ENCODE data around the gene PKNOX1.
"Not testable (repeated sequence)": the region's sequence is repeated elsewhere in the genome, so short reads cannot be mapped to it uniquely, and the experiment has no call there.

PKNOX1 gene

DNA sequence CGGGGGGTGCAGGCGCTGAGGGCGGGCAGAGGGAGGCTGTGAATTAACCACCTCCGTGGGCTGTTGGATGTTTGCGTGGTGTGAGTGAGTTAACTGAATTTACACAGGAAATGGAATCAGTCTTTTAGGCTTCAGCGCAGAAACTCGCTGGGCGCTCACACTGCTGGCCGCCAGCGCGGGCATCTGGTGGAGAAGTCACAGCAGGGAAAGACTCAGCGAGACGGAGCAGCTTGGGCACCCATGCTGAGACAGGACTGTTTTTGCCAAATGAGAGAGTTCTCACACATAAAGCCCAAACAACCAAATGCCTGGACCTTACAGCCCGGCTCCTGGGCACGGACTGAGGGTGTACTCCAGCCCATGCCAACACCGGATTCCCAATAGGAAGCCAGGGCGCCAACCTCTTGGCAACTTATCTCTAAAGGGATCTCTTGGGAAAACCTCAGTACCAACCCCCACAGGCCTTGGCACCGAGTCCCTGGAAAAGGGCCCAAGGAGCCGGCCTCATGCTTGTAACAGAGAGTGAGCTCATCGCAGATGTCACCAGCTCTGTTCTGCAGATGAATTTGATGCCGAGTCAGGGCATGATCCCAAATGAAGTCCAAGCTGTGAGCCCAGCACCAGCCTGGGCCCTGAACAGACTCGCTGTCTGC, 90.0 kb downstream of the PKNOX1 start:
- not testable (repeated sequence) for DNase-seq

GRCh38 chr21:43065991-43066390, 91.6 kb downstream of the PKNOX1 start:
- DNase-seq = not testable (repeated sequence)

DNA sequence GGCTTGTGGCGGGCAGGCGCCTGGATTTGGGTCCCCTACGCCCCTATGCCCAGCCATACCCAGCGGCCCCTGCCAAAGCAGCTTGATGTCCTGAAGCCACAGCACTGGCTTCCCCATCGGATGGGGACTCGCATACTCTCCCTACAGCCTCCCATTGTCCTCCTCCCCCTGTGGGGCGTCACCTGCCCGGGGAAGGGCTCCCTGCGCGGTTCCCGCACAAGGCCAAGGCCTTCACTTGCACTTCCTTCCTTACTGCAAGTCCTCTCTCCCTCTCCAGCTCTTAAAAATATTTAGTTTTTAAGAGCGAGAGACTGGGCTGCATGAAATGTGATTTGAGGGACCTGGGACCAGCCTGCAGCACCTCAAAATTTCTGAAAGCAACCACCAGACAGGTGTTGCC, 92.3 kb downstream of the PKNOX1 start:
- not testable (repeated sequence) for DNase-seq

DNA sequence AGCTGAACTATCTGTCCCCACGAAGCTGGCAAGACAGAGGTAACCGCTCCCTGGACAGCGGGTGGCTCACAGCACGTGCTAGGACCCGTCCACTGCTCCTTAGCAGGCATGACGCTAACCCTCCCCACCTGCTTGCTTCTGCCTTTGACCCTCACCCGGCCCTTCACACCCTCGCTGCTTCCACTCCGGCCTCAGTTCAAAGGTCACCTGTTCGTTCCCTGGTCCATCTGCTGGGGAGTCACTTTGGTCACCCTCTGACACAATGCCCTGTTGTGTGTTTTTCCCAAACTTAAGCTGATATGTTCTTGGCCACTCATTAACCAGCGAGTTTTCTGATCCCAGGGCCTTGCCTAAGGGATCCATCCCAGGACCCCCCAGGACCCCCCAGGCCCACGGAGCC, 93.7 kb downstream of the PKNOX1 start:
- not testable (repeated sequence) for DNase-seq

- DNase-seq = not testable (repeated sequence)
These were observed 95.3 kb downstream of the PKNOX1 start for GRCh38 chr21:43069682-43070081.

- DNase-seq = not testable (repeated sequence)
These were observed 98.4 kb downstream of the PKNOX1 start for GRCh38 chr21:43072742-43073141.

DNA sequence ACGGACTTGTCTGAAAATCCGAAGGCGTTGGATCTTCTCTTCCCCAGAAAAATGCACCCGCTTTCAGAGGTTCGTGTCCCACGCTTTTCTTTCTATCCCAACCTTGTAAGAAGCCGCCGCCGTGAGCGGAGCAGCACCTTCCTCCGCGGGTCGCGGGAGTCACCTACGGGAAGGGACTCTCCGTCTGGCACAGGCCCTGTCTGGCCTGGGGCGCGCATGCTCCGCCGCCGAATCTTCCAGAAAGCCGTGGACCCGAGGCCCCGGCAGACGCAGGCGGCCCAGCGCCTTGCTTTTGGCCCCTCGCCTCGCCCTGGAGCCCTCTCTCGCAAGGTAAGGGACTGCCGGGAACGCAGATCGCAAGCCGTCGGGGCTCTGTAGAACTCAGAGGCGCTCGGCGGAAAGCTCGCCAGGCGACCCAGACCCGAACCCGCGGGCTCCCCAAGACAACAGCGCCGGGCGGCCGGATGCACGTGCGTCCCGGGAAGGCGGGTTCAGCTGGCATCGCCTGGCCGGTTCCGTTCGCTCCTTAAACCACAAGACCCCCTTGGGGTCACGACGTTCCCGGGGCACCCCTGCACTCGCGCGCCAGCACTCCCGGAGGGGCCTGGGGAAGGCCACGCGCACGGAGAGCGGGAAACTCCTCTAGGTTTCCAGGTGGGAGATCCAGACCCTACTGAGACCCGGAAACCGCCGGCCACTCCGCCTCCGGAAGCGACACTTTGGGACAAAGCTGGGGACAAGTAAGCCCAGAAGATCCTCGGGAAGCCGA, 100.2 kb downstream of the PKNOX1 start:
- DNase-seq = not testable (repeated sequence)

DNA sequence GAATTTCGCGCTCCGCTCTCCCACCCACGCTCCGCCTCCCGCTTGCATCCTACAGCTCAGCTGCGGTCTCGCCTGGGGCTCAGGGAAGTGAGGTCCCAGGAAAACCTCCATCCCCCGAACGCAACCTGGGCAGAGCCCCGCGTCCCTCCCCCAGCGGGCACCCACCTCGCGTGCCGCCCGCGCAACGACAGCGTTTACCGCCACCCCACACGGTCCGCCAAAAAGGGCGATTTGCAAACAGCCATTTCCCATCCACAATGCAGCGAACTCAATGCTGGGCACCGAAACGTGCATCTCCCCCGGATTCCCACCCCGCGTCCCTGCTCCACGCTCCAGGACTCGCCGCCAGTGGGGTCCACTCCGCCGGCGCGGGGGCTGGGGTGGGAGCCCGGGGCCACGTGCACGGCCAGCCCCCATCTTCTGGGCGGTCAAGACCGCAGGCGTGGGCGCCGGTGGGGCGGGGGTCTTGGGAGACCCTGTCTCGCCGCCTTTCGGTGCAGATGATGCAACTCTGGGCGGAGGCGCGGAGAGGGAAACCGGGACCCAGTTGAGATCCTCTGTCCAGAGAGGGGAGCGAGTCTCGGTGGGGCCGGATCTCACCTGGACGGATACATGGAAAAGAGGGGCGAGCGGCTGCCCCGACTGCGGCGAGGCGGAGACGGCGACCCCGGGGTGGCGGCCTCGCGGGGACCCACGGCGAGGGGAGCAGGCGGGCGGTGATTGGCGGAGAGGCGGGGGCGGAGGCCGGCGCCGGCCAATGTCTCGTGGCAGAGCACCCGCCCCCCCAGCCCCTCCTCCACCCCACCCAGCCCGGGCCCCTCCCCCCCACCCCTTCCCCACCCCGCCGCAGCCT, 101.0 kb downstream of the PKNOX1 start, which contains the start of gene CBS:
TSS of gene CBS (minus strand) at position 666 of the 853 bp plus-strand sequence. CDS start 3,642 bp downstream, outside the sequence.
- DNase-seq = not testable (repeated sequence)

- DNase-seq = not testable (repeated sequence)
These were observed 101.8 kb downstream of the PKNOX1 start for GRCh38 chr21:43076023-43076637.

DNA sequence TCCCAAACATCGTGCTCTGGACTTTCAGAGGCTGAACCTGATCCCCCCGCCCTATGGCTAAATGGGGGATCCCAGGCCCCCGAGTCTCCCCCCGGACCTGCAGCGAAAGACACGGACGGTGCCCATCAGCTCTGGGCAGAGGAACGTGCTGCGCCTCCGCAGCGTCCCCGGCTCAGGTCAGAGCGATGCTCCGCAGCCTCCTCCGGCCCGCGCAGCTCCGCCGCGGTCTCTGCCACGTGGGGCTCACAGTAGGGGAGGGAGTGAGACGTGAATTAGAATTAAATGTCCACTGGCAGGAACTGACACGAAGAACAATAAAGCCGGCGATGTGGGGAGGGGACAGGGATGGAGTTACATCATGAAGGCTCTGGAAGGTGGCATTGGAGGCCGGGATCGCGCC, 102.3 kb downstream of the PKNOX1 start:
- not testable (repeated sequence) for DNase-seq

DNA sequence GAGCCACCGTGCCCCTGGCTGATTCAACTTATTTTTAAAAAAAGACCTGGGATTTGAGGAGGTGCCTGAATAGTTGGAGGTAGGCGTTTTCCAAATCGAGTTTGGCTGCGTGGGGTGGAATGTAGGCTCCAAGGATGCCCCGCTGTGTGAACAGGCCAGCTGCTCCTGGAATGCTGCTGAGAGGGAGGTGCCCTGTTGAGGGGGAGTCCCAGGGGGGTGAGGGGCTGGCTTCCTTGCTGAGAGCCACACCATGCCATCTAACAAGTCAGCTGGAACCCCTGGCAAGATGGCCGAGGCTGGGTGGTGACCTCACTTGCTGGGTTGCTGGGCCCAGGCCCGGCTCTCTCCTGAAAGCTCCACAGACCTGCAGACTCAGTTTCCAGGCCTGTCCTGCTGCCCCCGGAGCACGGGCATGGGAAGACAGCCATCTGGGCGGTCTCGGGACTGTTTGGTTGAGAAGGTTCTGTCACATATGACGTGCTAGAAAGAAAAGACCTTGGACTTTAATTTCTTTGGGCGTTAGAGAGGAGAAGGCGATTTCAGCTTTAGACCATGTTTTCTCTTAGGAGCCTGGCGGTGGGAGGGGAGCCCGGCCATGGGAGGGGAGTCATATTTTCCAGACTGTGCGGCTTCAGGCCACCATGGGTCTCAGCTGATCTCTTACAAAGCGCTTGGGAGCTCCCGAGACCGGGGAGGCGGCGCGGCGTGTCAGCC, 108.4 kb downstream of the PKNOX1 start:
- DNase-seq = not testable (repeated sequence)
